ENCODE data around the gene SGPP1. TPM values are rescaled to one million over a fixed set of nuclear protein-coding genes. Genes with fewer than 3 reads are reported as not detected.
A peak's percentile ranks its signal among the peaks of the same experiment; 100 is the strongest.

SGPP1 gene
- total and polyA plus RNA-seq, 4 experiments from 2014 or later = 12.2 to 15.2 (median 12.5) TPM

- H3K4me1 Mint-ChIP-seq = peaks cover 25 to 53% (median 43%) of the 10 kb centered on the region in 4 donors
- H3K27me3 ChIP-seq (ENCODE audit: insufficient read depth, low read length) = no peaks in the 10 kb centered on the region
- DNase-seq = no peak
- H3K9me3 ChIP-seq (ENCODE audit: control insufficient read depth in 1 of 2, low read length in 2 of 2) = no peaks in the 10 kb centered on the region
- ChIA-PET POLR2A (ENCODE audit: partially characterized antibody) (interaction anchor here (0.7 to 4.6 kb wide), 14 partner anchors 12 to 184 kb away, joined by 3 to 43 read pairs (median 3); partner anchors contain the start of genes PPP2R5E and WDR89), CTCF (ENCODE audit: partially characterized antibody) (interaction anchor here (0.7 to 4.5 kb wide), 4 partner anchors 41 to 92 kb away, joined by 3 to 46 read pairs (median 11); no protein-coding TSS in a partner anchor)
- H3K27me3 Mint-ChIP-seq = no peaks in the 10 kb centered on the region
- no peaks in the 10 kb centered on the region for H3K36me3 ChIP-seq (ENCODE audit: insufficient read depth, low read length)
- H3K9me3 Mint-ChIP-seq = no peaks in the 10 kb centered on the region
- intact Hi-C loops (cut with micrococcal nuclease) = loop anchor here (5.0 kb wide), 1 partner anchor 125 kb away; the partner anchor contains the start of gene SYNE2
- H3K4me1 ChIP-seq (ENCODE audit: insufficient read depth, low read length) = peaks cover 31% of the 10 kb centered on the region
- peak overlapping the region; percentile 68 for H3K27ac ChIP-seq (ENCODE audit: low read depth, low read length)
- peak overlapping the region; percentile 86 to 98 (median 96) for H3K27ac Mint-ChIP-seq
- peak overlapping the region; percentile 98 to 100 (median 99) for H3K4me3 Mint-ChIP-seq
- H3K4me3 ChIP-seq (ENCODE audit: low read length in 2 of 2) = peak overlapping the region; percentile 57 to 80
- H3K36me3 Mint-ChIP-seq = peaks cover 3 to 9% of the 10 kb centered on the region in 2 donors
These were observed 582 bp downstream of the SGPP1 start for GRCh38 chr14:63727231-63727735.

- POLR2A ChIA-PET (ENCODE audit: partially characterized antibody) = interaction anchor here (0.9 to 4.6 kb wide), 10 partner anchors 13 to 184 kb away, joined by 3 to 43 read pairs (median 3); partner anchors contain the start of genes PPP2R5E and WDR89
- H3K27me3 ChIP-seq (ENCODE audit: insufficient read depth, low read length) = no peaks in the 10 kb centered on the region
- peaks cover 31% of the 10 kb centered on the region for H3K4me1 ChIP-seq (ENCODE audit: insufficient read depth, low read length)
- intact Hi-C loops (cut with micrococcal nuclease) = loop anchor here (5.0 kb wide), 1 partner anchor 126 kb away; the partner anchor contains the start of gene SYNE2
- Mint-ChIP-seq H3K27me3 (no peaks in the 10 kb centered on the region), H3K9me3 (no peaks in the 10 kb centered on the region), H3K36me3 (peaks cover 5 to 11% of the 10 kb centered on the region in 2 donors), H3K4me3 (peak overlapping the region; percentile 98 to 100 (median 99)), H3K27ac (peak overlapping the region in 5 of 7 donors; percentile 86 to 98 (median 97)), H3K4me1 (peaks cover 26 to 55% (median 42%) of the 10 kb centered on the region in 4 donors)
- H3K9me3 ChIP-seq (ENCODE audit: control insufficient read depth in 1 of 2, low read length in 2 of 2) = no peaks in the 10 kb centered on the region
- DNase-seq = no peak
- no peaks in the 10 kb centered on the region for H3K36me3 ChIP-seq (ENCODE audit: insufficient read depth, low read length)
- H3K4me3 ChIP-seq (ENCODE audit: low read length in 2 of 2) = peak overlapping the region; percentile 30 to 80
- CTCF ChIA-PET (ENCODE audit: partially characterized antibody) = interaction anchor here (1.0 to 4.5 kb wide), 8 partner anchors 9 to 92 kb away, joined by 3 to 46 read pairs (median 6); no protein-coding TSS in a partner anchor
- peak overlapping the region; percentile 68 for H3K27ac ChIP-seq (ENCODE audit: low read depth, low read length)
These were observed 1.4 kb downstream of the SGPP1 start for GRCh38 chr14:63726499-63726898.

- no peaks in the 10 kb centered on the region for H3K9me3 ChIP-seq (ENCODE audit: control insufficient read depth in 1 of 2, low read length in 2 of 2)
- Mint-ChIP-seq H3K4me1 (peaks cover 27 to 58% (median 43%) of the 10 kb centered on the region in 4 donors), H3K36me3 (peaks cover 7 to 14% of the 10 kb centered on the region in 2 donors), H3K4me3 (peak overlapping the region; percentile 98 to 100 (median 99)), H3K27me3 (no peaks in the 10 kb centered on the region), H3K9me3 (no peaks in the 10 kb centered on the region), H3K27ac (peak overlapping the region in 6 of 7 donors; percentile 10 to 98 (median 92))
- peak overlapping the region in 1 of 2 donors; percentile 80 for H3K4me3 ChIP-seq (ENCODE audit: low read length in 2 of 2)
- POLR2A ChIA-PET (ENCODE audit: partially characterized antibody) = interaction anchor here (0.8 to 4.6 kb wide), 10 partner anchors 13 to 182 kb away, joined by 3 to 43 read pairs (median 3); partner anchors contain the start of genes PPP2R5E and WDR89
- H3K4me1 ChIP-seq (ENCODE audit: insufficient read depth, low read length) = peaks cover 31% of the 10 kb centered on the region
- no peak for DNase-seq
- no peaks in the 10 kb centered on the region for H3K36me3 ChIP-seq (ENCODE audit: insufficient read depth, low read length)
- H3K27me3 ChIP-seq (ENCODE audit: insufficient read depth, low read length) = no peaks in the 10 kb centered on the region
- intact Hi-C loops (cut with micrococcal nuclease) = loop anchor here (5.0 kb wide), 1 partner anchor 126 kb away; the partner anchor contains the start of gene SYNE2
- peak overlapping the region; percentile 68 for H3K27ac ChIP-seq (ENCODE audit: low read depth, low read length)
- CTCF ChIA-PET (ENCODE audit: partially characterized antibody) = interaction anchor here (0.7 to 4.5 kb wide), 10 partner anchors 8 to 91 kb away, joined by 3 to 46 read pairs (median 6); partner anchors contain the start of gene WDR89
These were observed 1.9 kb downstream of the SGPP1 start for GRCh38 chr14:63725786-63726460.

GRCh38 chr14:63717702-63718101 lies 10.2 kb downstream of the SGPP1 start:
- peak overlapping the region in 1 of 8 donors; percentile 67 for H3K4me3 Mint-ChIP-seq

GRCh38 chr14:63715360-63715759 lies 12.5 kb downstream of the SGPP1 start:
- intact Hi-C loops (cut with micrococcal nuclease) = no loop called here
- peak overlapping the region in 1 of 7 donors; percentile 64 for H3K27ac Mint-ChIP-seq
- Histone ChIP-seq H3K27ac (ENCODE audit: low read depth, low read length) (no peak overlapping the region), H3K4me1 (ENCODE audit: insufficient read depth, low read length) (peaks cover 24% of the 10 kb centered on the region), H3K9me3 (ENCODE audit: control insufficient read depth in 1 of 2, low read length in 2 of 2) (peaks cover 0 to 4% of the 10 kb centered on the region in 2 donors), H3K36me3 (ENCODE audit: insufficient read depth, low read length) (no peaks in the 10 kb centered on the region), H3K4me3 (ENCODE audit: low read length in 2 of 2) (no peak overlapping the region), H3K27me3 (ENCODE audit: insufficient read depth, low read length) (no peaks in the 10 kb centered on the region)
- peaks cover 0 to 26% (median 15%) of the 10 kb centered on the region in 8 donors for H3K9me3 Mint-ChIP-seq
- CTCF ChIA-PET (ENCODE audit: partially characterized antibody) = interaction anchor here (1.5 kb wide), 1 partner anchor 73 kb away, joined by 4 read pairs; no protein-coding TSS in a partner anchor
- no peak overlapping the region for H3K4me3 Mint-ChIP-seq
- H3K4me1 Mint-ChIP-seq = peaks cover 22 to 31% (median 23%) of the 10 kb centered on the region in 4 donors
- DNase-seq = no peak
- no peaks in the 10 kb centered on the region for H3K27me3 Mint-ChIP-seq
- POLR2A ChIA-PET (ENCODE audit: partially characterized antibody) = no interaction called here
- peaks cover 27 to 28% of the 10 kb centered on the region in 2 donors for H3K36me3 Mint-ChIP-seq

More at GRCh38 chr14:63717702-63718101, 10.2 kb downstream of the SGPP1 start:
- intact Hi-C loops (cut with micrococcal nuclease) = no loop called here
- CTCF ChIA-PET (ENCODE audit: partially characterized antibody) = interaction anchor here (0.7 to 1.3 kb wide), 2 partner anchors 8 to 48 kb away, joined by 3 to 6 read pairs; no protein-coding TSS in a partner anchor
- Histone ChIP-seq H3K27ac (ENCODE audit: low read depth, low read length) (no peak overlapping the region), H3K4me1 (ENCODE audit: insufficient read depth, low read length) (peaks cover 14% of the 10 kb centered on the region), H3K4me3 (ENCODE audit: low read length in 2 of 2) (no peak overlapping the region), H3K27me3 (ENCODE audit: insufficient read depth, low read length) (no peaks in the 10 kb centered on the region), H3K9me3 (ENCODE audit: control insufficient read depth in 1 of 2, low read length in 2 of 2) (peaks cover 0 to 4% of the 10 kb centered on the region in 2 donors), H3K36me3 (ENCODE audit: insufficient read depth, low read length) (no peaks in the 10 kb centered on the region)
- Mint-ChIP-seq H3K27ac (no peak overlapping the region), H3K27me3 (no peaks in the 10 kb centered on the region), H3K9me3 (peaks cover 0 to 26% (median 15%) of the 10 kb centered on the region in 8 donors), H3K4me1 (peaks cover 14 to 28% (median 19%) of the 10 kb centered on the region in 4 donors), H3K36me3 (peaks cover 31% of the 10 kb centered on the region in 2 donors)
- DNase-seq = peak in 4 of 5 donors; percentile 14 to 40 (median 28)
- POLR2A ChIA-PET (ENCODE audit: partially characterized antibody) = no interaction called here

- POLR2A ChIA-PET (ENCODE audit: partially characterized antibody) = no interaction called here
- CTCF ChIA-PET (ENCODE audit: partially characterized antibody) = interaction anchor here (1.2 kb wide), 1 partner anchor 56 kb away, joined by 4 read pairs; no protein-coding TSS in a partner anchor
- intact Hi-C loops (cut with micrococcal nuclease) = no loop called here
- peaks cover 0 to 26% (median 15%) of the 10 kb centered on the region in 8 donors for H3K9me3 Mint-ChIP-seq
- H3K36me3 Mint-ChIP-seq = peaks cover 18 to 25% of the 10 kb centered on the region in 2 donors
- H3K9me3 ChIP-seq (ENCODE audit: control insufficient read depth in 1 of 2, low read length in 2 of 2) = peaks cover 0 to 4% of the 10 kb centered on the region in 2 donors
- peaks cover 23 to 32% (median 24%) of the 10 kb centered on the region in 4 donors for H3K4me1 Mint-ChIP-seq
- H3K4me1 ChIP-seq (ENCODE audit: insufficient read depth, low read length) = peaks cover 24% of the 10 kb centered on the region
- H3K27ac Mint-ChIP-seq = peak overlapping the region in 3 of 7 donors; percentile 40 to 49 (median 40)
- H3K27ac ChIP-seq (ENCODE audit: low read depth, low read length) = no peak overlapping the region
- no peaks in the 10 kb centered on the region for H3K36me3 ChIP-seq (ENCODE audit: insufficient read depth, low read length)
- no peak overlapping the region for H3K4me3 ChIP-seq (ENCODE audit: low read length in 2 of 2)
- no peak for DNase-seq
- H3K4me3 Mint-ChIP-seq = peak overlapping the region in 1 of 8 donors; percentile 20
- H3K27me3 ChIP-seq (ENCODE audit: insufficient read depth, low read length) = no peaks in the 10 kb centered on the region
- H3K27me3 Mint-ChIP-seq = no peaks in the 10 kb centered on the region
These were observed 14.1 kb downstream of the SGPP1 start for GRCh38 chr14:63713764-63714163.
